Sigmoid colon (tissue), 7 donors: ENCODE results near the gene TCFL5. TPM values are rescaled to one million over a fixed set of nuclear protein-coding genes. Genes with fewer than 3 reads are reported as not detected.

Source experiments
- DNase-seq: peaks from one replicate; pipeline ENCODE4 v3.0.0-alpha.2; 2019
- H3K27ac ChIP-seq, 4 donors: fragments of 200-600 bp; sonication (generic); one replicate each; pipeline ENCODE4 v1.5.1; 2016 to 2019; ENCODE audit warnings: mild to moderate bottlenecking in 1 of 4
- H3K27me3 ChIP-seq, 3 donors: fragments of 200-600 bp; sonication (generic); one replicate each; pipeline ENCODE4 v1.5.1; 2019; ENCODE audit warnings: mild to moderate bottlenecking in 1 of 3
- H3K36me3 ChIP-seq, 4 donors: fragments of 200-600 bp; sonication (generic); one replicate each; pipeline ENCODE4 v1.5.1; 2016 to 2019
- H3K4me1 ChIP-seq, 4 donors: fragments of 200-600 bp; sonication (generic); one replicate each; pipeline ENCODE4 v1.5.1; 2017 to 2019
- H3K4me3 ChIP-seq, 4 donors: fragments of 200-600 bp; sonication (generic); one replicate each; pipeline ENCODE4 v1.5.1; 2017 to 2019; ENCODE audit warnings: mild to moderate bottlenecking in 2 of 4, moderate library complexity in 1 of 4
- H3K9me3 ChIP-seq, 4 donors: fragments of 200-600 bp in 3 of 4; sonication (generic) in 3 of 4; one replicate each; pipeline versions ENCODE4 v1.5.1 to v1.6.1; 2013 to 2019
- CTCF ChIP-seq, 4 experiments: fragments of 450-650 bp in 3 of 4; fragments of 200-600 bp in 1 of 4; IDR thresholded peaks; one replicate each; pipeline ENCODE4 v1.5.1; 2016 to 2019; ENCODE audit warnings: antibody characterized with exemption in 4 of 4, mild to moderate bottlenecking in 3 of 4, moderate library complexity in 2 of 4
- EP300 ChIP-seq, 4 donors: sonication (generic); formaldehyde crosslinking; IDR thresholded peaks; one replicate each; pipeline ENCODE4 v1.6.1; 2017; ENCODE audit warnings: antibody characterized with exemption in 4 of 4
- POLR2A ChIP-seq, 2 donors: fragments of 450-650 bp; IDR thresholded peaks; one replicate each; pipeline ENCODE4 v1.6.1; 2016; ENCODE audit warnings: antibody characterized with exemption in 2 of 2, mild to moderate bottlenecking in 2 of 2, moderate library complexity in 2 of 2
- POLR2AphosphoS5 ChIP-seq, 4 donors: sonication (generic); formaldehyde crosslinking; IDR thresholded peaks; one replicate each; pipeline ENCODE4 v1.6.1; 2017; ENCODE audit warnings: antibody characterized with exemption in 4 of 4
- WGBS, 2 donors: extraction: QIAGEN DNeasy Blood & Tissue Kit; methylation state at CpG; one replicate each; pipeline ENCODE4 v1.1.7; 2013; 5-methylcytosine and 5-hydroxymethylcytosine counted together
- intact Hi-C: fragments of 100-400 bp; cut with DNase I; formaldehyde crosslinking; loops from one replicate; pipeline ENCODE4 v1.15.1; 2023
- polyA plus RNA-seq, 3 donors: library from polyadenylated mRNA; stranded (reverse); fragments of 200-250 nt; gene quantifications; one replicate each; pipeline ENCODE4 v1.2.3, GENCODE V29; 2013
- total RNA-seq, 4 donors: library from RNA; depleted of rRNA; stranded (reverse); fragments of >200 nt; gene quantifications; one replicate each; pipeline ENCODE4 v1.1.0, GENCODE V29; 2016
- donor health status: healthy with polysubstance abuse.
- donor health status: Bipolar disorder and iron deficiency.
- donor health status: healthy.

Gene TCFL5
- total and polyA plus RNA-seq, 7 donors, result 2.3 to 16.9 (median 8.1) TPM

GRCh38 chr20:62804627-62805154, 56.9 kb downstream of the TCFL5 start, which contains the start of gene OGFR:
Gene OGFR, plus strand, starts transcription at chr20:62804835. Its CDS starts 25 bp downstream, at chr20:62804860.
- 1% methylated on average over 73 to 77 of the region's 77 CpGs for WGBS, 2 donors
- no peaks in the 10 kb centered on the region for H3K9me3 ChIP-seq
- H3K27me3 ChIP-seq, result no peaks in the 10 kb centered on the region
- DNase-seq, result peak; percentile 87
- H3K4me1 ChIP-seq, result peaks cover 0 to 45% (median 34%) of the 10 kb centered on the region in 4 donors
- H3K27ac ChIP-seq, result peak within 1 kb of the TSS; percentile 91 to 96 (median 92)
- peak within 1 kb of the TSS; percentile 87 to 100 (median 95) for H3K4me3 ChIP-seq
- TF ChIP-seq POLR2AphosphoS5 (IDR thresholded peaks at IDR 0.05) (peak; percentile 88 to 96 (median 93)), POLR2A (IDR thresholded peaks at IDR 0.05) (peak; percentile 21 to 41), EP300 (IDR thresholded peaks at IDR 0.05) (no peak)
- intact Hi-C loops, result loop anchor here (1.0 kb wide), 1 partner anchor 9 kb away; no protein-coding TSS in a partner anchor
- H3K36me3 ChIP-seq, result peaks cover 16 to 41% (median 22%) of the 10 kb centered on the region in 4 donors

GRCh38 chr20:62804021-62804626, 57.5 kb downstream of the TCFL5 start:
- no peak for TF ChIP-seq POLR2A (IDR thresholded peaks at IDR 0.05)
- peak in 2 of 4 experiments; percentile 11 to 12 for TF ChIP-seq CTCF (IDR thresholded peaks at IDR 0.05)
- no peak for TF ChIP-seq POLR2AphosphoS5 (IDR thresholded peaks at IDR 0.05)
- Histone ChIP-seq H3K9me3 (no peaks in the 10 kb centered on the region), H3K27ac (peak overlapping the region; percentile 91 to 96 (median 92)), H3K27me3 (no peaks in the 10 kb centered on the region), H3K4me1 (peaks cover 0 to 45% (median 34%) of the 10 kb centered on the region in 4 donors), H3K36me3 (peaks cover 10 to 41% (median 22%) of the 10 kb centered on the region in 4 donors), H3K4me3 (peak overlapping the region; percentile 87 to 100 (median 95))
- DNase-seq, result no peak
- WGBS, 2 donors, result 16 to 22% methylated on average over 25 of the region's 25 CpGs
- intact Hi-C loops, result loop anchor here (1.0 kb wide), 1 partner anchor 9 kb away; no protein-coding TSS in a partner anchor

- DNase-seq, result no peak
- WGBS, 2 donors, result 92% methylated on average over 22 of the region's 22 CpGs
- H3K9me3 ChIP-seq, result no peaks in the 10 kb centered on the region
- peaks cover 0 to 47% (median 29%) of the 10 kb centered on the region in 4 donors for H3K4me1 ChIP-seq
- no peaks in the 10 kb centered on the region for H3K27me3 ChIP-seq
- H3K36me3 ChIP-seq, result peaks cover 0 to 35% (median 23%) of the 10 kb centered on the region in 4 donors
- H3K27ac ChIP-seq, result peak overlapping the region in 3 of 4 donors; percentile 91 to 96 (median 92)
- no peak overlapping the region for H3K4me3 ChIP-seq
- TF ChIP-seq EP300 (IDR thresholded peaks at IDR 0.05), result no peak
- no peak for TF ChIP-seq POLR2A (IDR thresholded peaks at IDR 0.05)
- no peak for TF ChIP-seq POLR2AphosphoS5 (IDR thresholded peaks at IDR 0.05)
- no peak for TF ChIP-seq CTCF (IDR thresholded peaks at IDR 0.05)
- intact Hi-C loops, result no loop called here
Measured at GRCh38 chr20:62802026-62802712, 59.5 kb downstream of the TCFL5 start.

GRCh38 chr20:62801284-62802010, 60.2 kb downstream of the TCFL5 start:
- H3K27me3 ChIP-seq, result no peaks in the 10 kb centered on the region
- H3K27ac ChIP-seq, result peak overlapping the region in 3 of 4 donors; percentile 91 to 96 (median 92)

More at GRCh38 chr20:62801284-62802010, 60.2 kb downstream of the TCFL5 start:
- H3K9me3 ChIP-seq, result no peaks in the 10 kb centered on the region
- 89 to 90% methylated on average over 15 of the region's 15 CpGs for WGBS, 2 donors
- peaks cover 0 to 43% (median 26%) of the 10 kb centered on the region in 4 donors for H3K4me1 ChIP-seq
- DNase-seq, result no peak
- H3K36me3 ChIP-seq, result peaks cover 0 to 33% (median 20%) of the 10 kb centered on the region in 4 donors
- TF ChIP-seq POLR2A (IDR thresholded peaks at IDR 0.05), result no peak
- TF ChIP-seq EP300 (IDR thresholded peaks at IDR 0.05), result no peak
- no peak for TF ChIP-seq POLR2AphosphoS5 (IDR thresholded peaks at IDR 0.05)
- TF ChIP-seq CTCF (IDR thresholded peaks at IDR 0.05), result no peak
- H3K4me3 ChIP-seq, result no peak overlapping the region
- intact Hi-C loops, result no loop called here
